Fibroblast of lung (primary cell): ENCODE results near the gene CALN1.

Experiments used
- CTCF ChIP-seq, 2 donors: IDR thresholded peaks in 1 of 2; conservative IDR thresholded peaks in 1 of 2; 1 replicate in 1 of 2; 2 replicates in 1 of 2; pipeline ENCODE4 v1.5.1; 2011 to 2012; ENCODE audit warnings: low read length in 2 of 2, control low read depth in 1 of 2, inconsistent platforms in 1 of 2, low read depth in 1 of 2, mild to moderate bottlenecking in 1 of 2
- EZH2 ChIP-seq: IDR thresholded peaks from 2 replicates; pipeline ENCODE4 v1.5.1; 2012; ENCODE audit warnings: low read length, control low read depth, mild to moderate bottlenecking; ENCODE audit errors: missing control alignments

- TF ChIP-seq EZH2 (no peak), CTCF (conservative IDR thresholded peaks at IDR 0.05 in 1 of 2, IDR thresholded peaks at IDR 0.05 in 1 of 2; ENCODE audit: low read depth in 1 of 2, low read length in 2 of 2) (no peak)
Observed at GRCh38 chr7:72438491-72438890, 26.4 kb upstream of the CALN1 start.
